GM12801 (cell line): ENCODE data around the gene TMEM117.

Experiments
- TF ChIP-seq, protein P1 (sequence below): IDR thresholded peaks from one replicate; pipeline ENCODE4 v1.5.1; 2011; ENCODE audit warnings: control low read depth; ENCODE audit not compliant: insufficient read length; ENCODE audit errors: extremely low read depth

Gene TMEM117

DNA sequence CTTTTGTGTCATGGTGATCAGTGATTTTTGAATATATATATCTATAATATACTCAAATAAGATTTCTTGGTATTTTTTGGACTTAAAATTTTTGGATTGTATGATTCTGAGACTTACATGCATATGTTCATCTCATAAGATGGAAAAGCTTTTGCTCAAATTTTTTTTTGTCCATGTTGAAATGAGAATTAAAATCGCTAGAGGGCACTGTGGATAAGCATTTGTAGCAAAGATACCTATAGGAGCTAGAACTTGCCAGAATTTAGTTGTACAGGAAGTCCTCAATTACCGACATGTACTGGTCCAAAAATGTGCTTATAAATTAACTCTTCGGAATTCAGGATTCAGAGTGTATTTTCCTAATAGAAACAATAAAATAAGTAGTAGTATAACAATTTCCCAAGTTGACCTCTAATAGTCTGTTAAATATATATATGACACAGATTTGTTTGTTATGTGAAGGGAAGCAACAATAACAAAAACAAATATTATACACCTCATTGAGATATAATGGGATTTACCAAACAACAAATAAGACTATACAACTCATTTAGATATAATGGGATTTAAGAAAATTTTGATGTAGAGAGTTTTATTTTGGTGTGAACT is 179.6 kb downstream of the TMEM117 start:
- TF ChIP-seq, protein P1, sequence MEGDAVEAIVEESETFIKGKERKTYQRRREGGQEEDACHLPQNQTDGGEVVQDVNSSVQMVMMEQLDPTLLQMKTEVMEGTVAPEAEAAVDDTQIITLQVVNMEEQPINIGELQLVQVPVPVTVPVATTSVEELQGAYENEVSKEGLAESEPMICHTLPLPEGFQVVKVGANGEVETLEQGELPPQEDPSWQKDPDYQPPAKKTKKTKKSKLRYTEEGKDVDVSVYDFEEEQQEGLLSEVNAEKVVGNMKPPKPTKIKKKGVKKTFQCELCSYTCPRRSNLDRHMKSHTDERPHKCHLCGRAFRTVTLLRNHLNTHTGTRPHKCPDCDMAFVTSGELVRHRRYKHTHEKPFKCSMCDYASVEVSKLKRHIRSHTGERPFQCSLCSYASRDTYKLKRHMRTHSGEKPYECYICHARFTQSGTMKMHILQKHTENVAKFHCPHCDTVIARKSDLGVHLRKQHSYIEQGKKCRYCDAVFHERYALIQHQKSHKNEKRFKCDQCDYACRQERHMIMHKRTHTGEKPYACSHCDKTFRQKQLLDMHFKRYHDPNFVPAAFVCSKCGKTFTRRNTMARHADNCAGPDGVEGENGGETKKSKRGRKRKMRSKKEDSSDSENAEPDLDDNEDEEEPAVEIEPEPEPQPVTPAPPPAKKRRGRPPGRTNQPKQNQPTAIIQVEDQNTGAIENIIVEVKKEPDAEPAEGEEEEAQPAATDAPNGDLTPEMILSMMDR = no peak

DNA sequence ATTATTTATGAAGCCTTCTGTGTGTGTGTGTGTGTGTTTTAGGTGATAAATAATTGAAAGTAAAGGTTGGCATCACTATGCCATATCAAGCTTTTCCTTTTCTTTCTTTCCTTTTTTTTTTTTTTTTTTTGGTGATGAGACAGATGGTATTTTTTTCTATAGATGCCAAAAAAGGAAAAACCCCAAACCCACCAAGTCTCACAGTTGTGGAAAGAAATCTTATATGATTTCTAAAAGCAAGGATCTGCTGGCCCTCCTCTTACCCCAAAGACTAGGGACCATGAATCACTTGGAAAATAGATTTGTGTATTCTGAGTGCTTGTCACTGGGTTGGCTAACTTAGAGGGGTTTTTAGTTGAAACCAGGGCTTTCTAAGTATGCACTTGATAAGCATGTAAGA is 181.3 kb downstream of the TMEM117 start:
- TF ChIP-seq, protein P1 = no peak

GRCh38 chr12:44019118-44019517 is 183.2 kb downstream of the TMEM117 start:
- TF ChIP-seq, protein P1 = no peak

DNA sequence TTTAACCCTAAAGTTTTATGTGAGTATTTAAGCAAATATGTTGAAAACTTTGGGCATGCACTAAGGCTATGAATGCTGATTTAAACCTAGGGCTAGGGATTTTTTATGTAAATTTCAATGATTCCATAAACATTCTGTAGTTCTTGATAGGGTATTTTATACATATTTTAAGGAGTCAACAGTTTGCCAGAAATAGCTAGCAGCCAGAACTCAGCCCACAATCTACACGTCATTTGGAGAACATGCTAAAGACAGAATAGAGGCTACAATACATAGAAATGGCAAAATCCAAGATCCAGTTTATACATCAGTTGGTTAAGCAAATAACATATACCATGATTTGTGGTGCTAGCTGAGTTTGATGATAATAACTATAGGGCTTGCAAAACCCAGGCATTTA is 184.7 kb downstream of the TMEM117 start:
- TF ChIP-seq, protein P1 = no peak

- TF ChIP-seq, protein P1 = no peak
Observed at GRCh38 chr12:44021471-44021971, 185.6 kb downstream of the TMEM117 start.

GRCh38 chr12:44025499-44025898 is 189.6 kb downstream of the TMEM117 start:
- TF ChIP-seq, protein P1 = no peak

DNA sequence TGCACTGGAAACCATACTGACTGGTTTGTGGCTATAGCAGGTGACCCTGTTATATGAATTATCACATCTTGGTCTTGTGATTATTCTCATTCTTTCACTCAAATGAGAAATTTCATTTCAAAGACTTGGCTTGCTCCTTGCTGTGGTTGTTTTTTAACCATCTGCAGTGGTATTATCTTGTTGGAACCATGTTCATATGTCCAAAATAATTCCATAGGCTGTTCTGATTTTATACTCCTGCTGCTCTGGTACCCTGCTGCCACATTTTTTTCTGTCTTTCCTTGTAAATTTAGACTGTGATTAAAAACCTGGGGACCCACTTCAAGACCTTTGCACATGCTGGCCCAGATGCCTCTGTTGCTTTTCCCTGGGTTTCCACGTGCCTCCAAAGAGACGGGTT is 190.2 kb downstream of the TMEM117 start:
- TF ChIP-seq, protein P1 = no peak

- TF ChIP-seq, protein P1 = no peak
Observed at GRCh38 chr12:44029194-44029593, 193.3 kb downstream of the TMEM117 start.
